Heart left ventricle (tissue), 16 donors: ENCODE results near the gene SMARCB1. TPM values are rescaled to one million over a fixed set of nuclear protein-coding genes. Genes with fewer than 3 reads are reported as not detected.

Experiments
- ATAC-seq, 4 donors: fragments of 200-7000 bp; cut with Tn5 transposase; one replicate each; pipeline ENCODE4 v1.9.1; 2020 to 2022; ENCODE audit warnings: moderate library complexity in 4 of 4, mild to moderate bottlenecking in 3 of 4, moderate number of reproducible peaks in 1 of 4
- DNase-seq, 5 donors: peaks; one replicate each; pipeline ENCODE4 v3.0.0-alpha.2; 2020
- H3K27ac ChIP-seq, 12 donors: fragments of 200-600 bp; sonication (generic) in 4 of 12; one replicate each; pipeline versions ENCODE4 v1.5.0 to v1.8.0; 2016 to 2022; ENCODE audit warnings: mild to moderate bottlenecking in 2 of 12
- H3K27me3 ChIP-seq, 9 donors: fragments of 200-600 bp; sonication (generic) in 2 of 9; one replicate each; pipeline versions ENCODE4 v1.5.1 to v1.8.0; 2016 to 2022; ENCODE audit warnings: mild to moderate bottlenecking in 3 of 9
- H3K36me3 ChIP-seq, 9 donors: fragments of 200-600 bp; sonication (generic) in 2 of 9; one replicate each; pipeline versions ENCODE4 v1.5.0 to v1.8.0; 2018 to 2022; ENCODE audit warnings: mild to moderate bottlenecking in 2 of 9
- H3K4me1 ChIP-seq, 12 donors: fragments of 200-600 bp; sonication (generic) in 4 of 12; one replicate each; pipeline versions ENCODE4 v1.5.0 to v1.8.0; 2016 to 2022; ENCODE audit warnings: mild to moderate bottlenecking in 3 of 12
- H3K4me3 ChIP-seq, 12 donors: fragments of 200-600 bp; sonication (generic) in 4 of 12; one replicate each; pipeline versions ENCODE4 v1.5.0 to v1.8.0; 2017 to 2022; ENCODE audit warnings: mild to moderate bottlenecking in 9 of 12, moderate library complexity in 4 of 12
- H3K9me3 ChIP-seq, 12 donors: fragments of 200-600 bp; sonication (generic) in 4 of 12; one replicate each; pipeline versions ENCODE4 v1.5.0 to v1.8.0; 2016 to 2022; ENCODE audit warnings: mild to moderate bottlenecking in 1 of 12
- CTCF ChIP-seq, 12 donors: fragments of 200-600 bp; sonication (generic) in 4 of 12; IDR thresholded peaks; one replicate each; pipeline versions ENCODE4 v1.5.0 to v1.8.0; 2018 to 2022; ENCODE audit warnings: antibody characterized with exemption in 12 of 12, mild to moderate bottlenecking in 5 of 12
- POLR2A ChIP-seq, 2 donors: fragments of 450-650 bp; IDR thresholded peaks; one replicate each; pipeline ENCODE4 v1.6.1; 2017; ENCODE audit warnings: antibody characterized with exemption in 2 of 2, mild to moderate bottlenecking in 2 of 2, moderate library complexity in 2 of 2
- WGBS, 4 donors: extraction: QIAGEN DNeasy Blood & Tissue Kit in 2 of 4; methylation state at CpG; one replicate each; pipeline versions ENCODE4 v1.1.5 to v1.1.7; 2013 to 2018; 5-methylcytosine and 5-hydroxymethylcytosine counted together
- intact Hi-C, 10 donors: fragments of 100-400 bp; cut with DNase I; formaldehyde crosslinking; loops; one replicate each; pipeline versions ENCODE4 v1.11.1 to v1.14.2; 2022
- polyA plus RNA-seq, 2 donors: library from polyadenylated mRNA; stranded (reverse); fragments of 200-250 nt; gene quantifications; one replicate each; pipeline ENCODE4 v1.2.3, GENCODE V29; 2013
- total RNA-seq, 9 donors: library from RNA; depleted of rRNA in 2 of 9; stranded (reverse); fragments of >200 nt in 2 of 9; fragmentation: NEBNext Ultra II Directional in 3 of 9; extraction: Animal tissue kit (Norgen Biotek cat#: 25700) in 3 of 9; gene quantifications; one replicate each; pipeline versions ENCODE4 v1.1.0 to v1.2.4, GENCODE V29; 2016 to 2023
- donor health status: ischemic (EF 13 %, LVEDD 7.1; RV severe dilation, severe dysfunction).
- donor health status: healthy with polysubstance abuse.
- donor health status: DM: no; HTN: yes; CAD: no.
- donor health status: DM: no; HTN: no; CAD: no.
- donor health status: ischemic (EF 25% LVEDD 6.9; RV normal size, moderate dysfunction).
- donor health status: ischemic (EF 25% LVEDD 5.7; RV mildly dilated, moderate dysfunction).
- donor health status: healthy.
- donor health status: DM: yes; HTN: yes; CAD: no.
- donor health status: ischemic (EF 35%, LVEDD 5.7; RV mildly dilated, moderate dysfunction).
- donor health status: nonischemic (EF 11% LVEDD 7.7; RV severe dilation, severe dysfunction).
- donor health status: DM: yes; HTN: yes; CAD: no.
- donor health status: PGD.
- donor health status: ischemic (EF 29% LVEDD 5.4; RV normal size, mild dysfunction).
- donor health status: nonischemic (EF 23%, LVEDD 6.1; RV moderate dilation, normal function).

SMARCB1 gene
- total and polyA plus RNA-seq, 11 donors = 30.2 to 75.3 (median 45.6) TPM

- Histone ChIP-seq H3K9me3 (no peaks in the 10 kb centered on the region), H3K27me3 (no peaks in the 10 kb centered on the region), H3K36me3 (peaks cover 0 to 56% (median 33%) of the 10 kb centered on the region in 9 donors), H3K4me3 (no peak overlapping the region), H3K4me1 (peaks cover 0 to 13% (median 0%) of the 10 kb centered on the region in 12 donors), H3K27ac (no peak overlapping the region)
- intact Hi-C loops = no loop called here
- whole genome bisulfite sequencing, 4 donors = 82 to 94% (median 90%) methylated on average over 13 to 20 of the region's 20 CpGs
- TF ChIP-seq CTCF (IDR thresholded peaks at IDR 0.05) (no peak), POLR2A (IDR thresholded peaks at IDR 0.05) (no peak)
- ATAC-seq (peak in 2 of 4 donors; percentile 7 to 14), DNase-seq (no peak)
Observed at GRCh38 chr22:23882370-23882769, 95.6 kb downstream of the SMARCB1 start.

- no peak for ATAC-seq
- H3K36me3 ChIP-seq = peaks cover 0 to 49% (median 24%) of the 10 kb centered on the region in 9 donors
- 93 to 97% (median 96%) methylated on average over 8 to 9 of the region's 9 CpGs for WGBS, 4 donors
Observed at GRCh38 chr22:23883658-23884057, 96.9 kb downstream of the SMARCB1 start.

GRCh38 chr22:23884140-23884539 is 97.4 kb downstream of the SMARCB1 start:
- Histone ChIP-seq H3K36me3 (peaks cover 0 to 49% (median 24%) of the 10 kb centered on the region in 9 donors), H3K9me3 (no peaks in the 10 kb centered on the region), H3K27ac (no peak overlapping the region), H3K27me3 (no peaks in the 10 kb centered on the region), H3K4me3 (no peak overlapping the region), H3K4me1 (peaks cover 0 to 9% (median 0%) of the 10 kb centered on the region in 12 donors)
- TF ChIP-seq POLR2A (IDR thresholded peaks at IDR 0.05) (no peak), CTCF (IDR thresholded peaks at IDR 0.05) (no peak)
- ATAC-seq = peak in 1 of 4 donors; percentile 26
- intact Hi-C loops = no loop called here
- DNase-seq = no peak
- 90 to 100% (median 94%) methylated on average over 1 to 9 of the region's 9 CpGs for WGBS, 4 donors

More at GRCh38 chr22:23883658-23884057, 96.9 kb downstream of the SMARCB1 start:
- H3K27me3 ChIP-seq = no peaks in the 10 kb centered on the region
- intact Hi-C loops = no loop called here
- no peaks in the 10 kb centered on the region for H3K9me3 ChIP-seq
- H3K27ac ChIP-seq = no peak overlapping the region
- H3K4me1 ChIP-seq = peaks cover 0 to 6% (median 0%) of the 10 kb centered on the region in 12 donors
- no peak for DNase-seq
- TF ChIP-seq CTCF (IDR thresholded peaks at IDR 0.05) (no peak), POLR2A (IDR thresholded peaks at IDR 0.05) (no peak)
- H3K4me3 ChIP-seq = no peak overlapping the region

Other genes starting within 250 kb of the SMARCB1 start
- gene IGLL1, start 206.7 kb upstream of the SMARCB1 start, total RNA-seq = not detected
- not detected for gene IGLL1, start 206.7 kb upstream of the SMARCB1 start, polyA plus RNA-seq
- under 1 TPM in 2 of 9 donors, not detected in 7; 0.32 to 0.45 TPM for gene DRICH1, start 154.6 kb upstream of the SMARCB1 start, total RNA-seq
- under 1 TPM in 1 of 2 donors, not detected in 1; 0.11 TPM for gene DRICH1, start 154.6 kb upstream of the SMARCB1 start, polyA plus RNA-seq
- gene RGL4, start 96.0 kb upstream of the SMARCB1 start, total RNA-seq = under 1 TPM in 3 of 9 donors, not detected in 6; 0.21 to 0.69 (median 0.52) TPM
- gene RGL4, start 96.0 kb upstream of the SMARCB1 start, polyA plus RNA-seq = under 1 TPM; 0.42 to 0.53 TPM
- 1 to 10 TPM; 2.7 to 4.6 (median 3.3) TPM for gene ZNF70, start 35.9 kb upstream of the SMARCB1 start, total RNA-seq
- gene ZNF70, start 35.9 kb upstream of the SMARCB1 start, polyA plus RNA-seq = 1 to 10 TPM; 1.6 to 2.1 TPM
- gene VPREB3, start 32.5 kb upstream of the SMARCB1 start, total RNA-seq = 1 to 10 TPM in 2 of 9 donors, under 1 TPM in 4, not detected in 3; 0.63 to 3.2 (median 0.84) TPM
- gene VPREB3, start 32.5 kb upstream of the SMARCB1 start, polyA plus RNA-seq = under 1 TPM; 0.75 to 0.80 TPM
- gene C22orf15, start 24.0 kb upstream of the SMARCB1 start, total RNA-seq = not detected
- not detected for gene C22orf15, start 24.0 kb upstream of the SMARCB1 start, polyA plus RNA-seq
- 1,000 to 10,000 TPM in 3 of 9 donors, 100 to 1,000 TPM in 6; 374 to 1,458 (median 944) TPM for gene CHCHD10, start 19.0 kb upstream of the SMARCB1 start, total RNA-seq
- 1,000 to 10,000 TPM in 1 of 2 donors, 100 to 1,000 TPM in 1; 393 to 2,069 TPM for gene CHCHD10, start 19.0 kb upstream of the SMARCB1 start, polyA plus RNA-seq
- 10 to 100 TPM in 5 of 9 donors, 1 to 10 TPM in 4; 5.2 to 17.0 (median 10.4) TPM for gene MMP11, start 14.1 kb upstream of the SMARCB1 start, total RNA-seq
- gene MMP11, start 14.1 kb upstream of the SMARCB1 start, polyA plus RNA-seq = 10 to 100 TPM in 1 of 2 donors, 1 to 10 TPM in 1; 6.2 to 10.5 TPM
- 1 to 10 TPM in 7 of 9 donors, under 1 TPM in 2; 0.24 to 2.8 (median 1.7) TPM for gene DERL3, start 52.0 kb downstream of the SMARCB1 start, total RNA-seq
- gene DERL3, start 52.0 kb downstream of the SMARCB1 start, polyA plus RNA-seq = 10 to 100 TPM in 1 of 2 donors, 1 to 10 TPM in 1; 1.4 to 12.7 TPM
- 10 to 100 TPM; 13.0 to 31.2 (median 18.7) TPM for gene SLC2A11, start 70.9 kb downstream of the SMARCB1 start, total RNA-seq
- 10 to 100 TPM in 1 of 2 donors, 1 to 10 TPM in 1; 8.7 to 30.4 TPM for gene SLC2A11, start 70.9 kb downstream of the SMARCB1 start, polyA plus RNA-seq
- gene MIF, start 107.4 kb downstream of the SMARCB1 start, total RNA-seq = 100 to 1,000 TPM; 192 to 383 (median 229) TPM
- 100 to 1,000 TPM; 339 to 503 TPM for gene MIF, start 107.4 kb downstream of the SMARCB1 start, polyA plus RNA-seq
- gene GSTT2B, start 174.2 kb downstream of the SMARCB1 start, total RNA-seq = 10 to 100 TPM in 1 of 9 donors, 1 to 10 TPM in 7, under 1 TPM in 1; 0.81 to 15.5 (median 6.2) TPM
- 10 to 100 TPM in 1 of 2 donors, 1 to 10 TPM in 1; 6.6 to 19.9 TPM for gene GSTT2B, start 174.2 kb downstream of the SMARCB1 start, polyA plus RNA-seq
- gene DDTL, start 179.9 kb downstream of the SMARCB1 start, total RNA-seq = 1 to 10 TPM in 5 of 9 donors, not detected in 4; 1.1 to 2.3 (median 2.2) TPM
- gene DDTL, start 179.9 kb downstream of the SMARCB1 start, polyA plus RNA-seq = 1 to 10 TPM; 2.8 to 6.7 TPM
- gene DDT, start 187.5 kb downstream of the SMARCB1 start, total RNA-seq = 100 to 1,000 TPM; 117 to 210 (median 153) TPM
- gene DDT, start 187.5 kb downstream of the SMARCB1 start, polyA plus RNA-seq = 100 to 1,000 TPM; 301 to 399 TPM
- gene GSTT2, start 193.2 kb downstream of the SMARCB1 start, total RNA-seq = under 1 TPM in 1 of 9 donors, not detected in 8; 0.60 TPM
- gene GSTT2, start 193.2 kb downstream of the SMARCB1 start, polyA plus RNA-seq = 1 to 10 TPM in 1 of 2 donors, under 1 TPM in 1; 0.30 to 2.1 TPM
- not detected for gene GSTT4, start 218.5 kb downstream of the SMARCB1 start, total RNA-seq
- gene GSTT4, start 218.5 kb downstream of the SMARCB1 start, polyA plus RNA-seq = not detected
- gene CABIN1, start 224.3 kb downstream of the SMARCB1 start, total RNA-seq = 10 to 100 TPM; 22.3 to 47.7 (median 33.9) TPM
- 10 to 100 TPM; 22.1 to 27.4 TPM for gene CABIN1, start 224.3 kb downstream of the SMARCB1 start, polyA plus RNA-seq